Activated T-cell treated with anti-CD3 and anti-CD28 coated beads for 1 hour (primary cell): ENCODE measurements around the gene MARCHF5.
"Not testable (repeated sequence)": the region's sequence is repeated elsewhere in the genome, so short reads cannot be mapped to it uniquely, and the experiment has no call there.

Experiments used
- DNase-seq: peaks from one replicate; pipeline ENCODE4 v3.0.0-alpha.2; 2020; ENCODE audit warnings: low read depth

Gene MARCHF5

DNA sequence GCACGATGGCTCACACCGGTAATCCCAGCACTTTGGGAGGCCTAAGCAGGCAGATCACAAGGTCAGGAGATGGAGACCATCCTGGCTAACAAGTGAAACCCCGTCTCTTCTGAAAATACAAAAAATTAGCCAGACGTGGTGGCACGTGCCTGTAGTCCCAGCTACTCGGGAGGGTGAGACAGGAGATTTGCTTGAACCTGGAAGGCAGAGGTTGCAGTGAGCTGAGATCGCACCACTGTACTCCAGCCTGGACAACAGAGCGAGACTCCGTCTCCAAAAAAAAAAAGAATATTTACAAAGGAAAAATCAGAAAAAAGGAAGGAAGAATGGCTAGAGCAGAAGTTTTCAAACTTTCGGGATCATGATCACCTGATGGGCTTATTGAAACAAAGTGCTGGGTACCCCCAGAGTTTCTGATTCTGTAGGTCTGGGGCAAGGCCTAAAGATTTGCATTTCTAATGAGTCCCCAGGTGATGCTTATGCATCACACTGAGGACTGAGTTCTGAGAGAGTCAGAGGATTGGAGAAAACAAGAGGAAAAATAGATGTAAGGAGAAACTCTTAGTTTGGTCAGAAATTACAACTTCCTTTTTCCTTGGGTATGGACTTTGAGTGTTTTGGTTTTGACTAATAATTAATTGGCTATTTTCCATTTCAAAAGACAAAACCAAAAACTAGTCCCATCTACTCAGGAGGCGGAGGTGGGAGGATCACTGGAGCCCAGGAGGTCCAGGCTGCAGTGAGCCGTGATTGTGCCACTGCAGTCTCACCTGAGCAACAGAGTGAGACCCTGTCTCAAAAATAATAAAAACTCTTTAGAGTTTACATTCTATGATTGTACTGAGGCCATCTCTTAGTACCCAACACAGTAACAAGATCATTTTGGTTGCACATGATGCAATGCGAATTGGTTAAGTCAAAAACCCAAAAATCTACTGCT is 14.4 kb downstream of the MARCHF5 start:
- DNase-seq, result no peak

DNA sequence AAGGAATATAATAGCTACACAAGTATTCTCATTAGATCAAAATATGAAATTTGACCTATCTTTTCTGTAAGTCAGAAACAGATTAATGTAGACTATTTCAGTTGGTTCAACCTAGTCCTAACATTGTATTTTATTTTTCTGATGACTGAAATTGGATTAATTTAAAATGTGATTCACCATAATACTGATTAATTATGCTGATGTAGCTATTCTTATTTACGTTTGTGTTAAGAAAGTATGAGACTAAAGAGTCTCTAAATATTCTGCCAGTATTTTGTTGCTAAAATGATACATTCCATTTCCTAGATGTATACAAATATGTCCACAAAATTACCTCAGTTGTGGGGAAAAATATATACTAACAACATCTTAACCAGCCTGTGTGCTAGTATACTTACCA is 18.3 kb downstream of the MARCHF5 start:
- no peak for DNase-seq

DNA sequence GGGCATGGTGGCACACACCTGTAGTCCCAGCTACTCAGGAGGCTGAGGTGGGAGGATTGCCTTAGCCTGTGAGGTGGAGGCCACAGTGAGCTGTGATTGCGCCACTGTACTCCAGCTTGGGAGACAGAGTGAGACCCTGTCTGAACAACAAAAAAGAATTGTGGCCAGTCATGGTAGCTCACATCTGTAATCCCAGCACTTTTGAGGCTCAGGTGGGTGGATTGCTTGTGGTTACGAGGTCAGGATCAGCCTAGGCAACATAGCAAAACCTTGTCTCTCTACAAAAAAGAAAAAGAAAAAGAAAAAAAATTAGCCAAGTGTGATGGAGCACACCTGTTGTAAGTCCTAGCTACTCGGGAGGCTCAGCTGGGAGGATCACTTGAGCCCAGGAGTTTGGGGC is 22.8 kb downstream of the MARCHF5 start:
- DNase-seq, result no peak

DNA sequence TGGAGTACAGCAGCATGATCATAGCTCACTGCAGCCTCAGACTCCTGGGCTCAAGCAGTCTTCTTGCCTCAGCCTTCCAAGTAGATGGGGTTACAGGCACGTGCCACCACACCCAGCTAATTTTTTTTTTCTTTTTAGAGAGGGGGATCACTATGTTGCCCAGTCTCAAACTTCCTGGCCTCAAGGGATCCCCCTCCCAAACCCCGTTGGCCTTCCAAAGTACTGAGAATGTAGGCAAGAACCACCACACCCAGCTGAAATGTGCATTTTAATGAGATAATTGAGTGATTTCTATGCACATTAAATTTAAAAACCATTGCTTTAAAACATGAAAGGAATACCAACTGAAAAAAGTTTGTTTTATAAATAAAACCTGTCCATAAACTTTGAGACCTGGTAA is 25.6 kb downstream of the MARCHF5 start:
- no peak for DNase-seq

DNA sequence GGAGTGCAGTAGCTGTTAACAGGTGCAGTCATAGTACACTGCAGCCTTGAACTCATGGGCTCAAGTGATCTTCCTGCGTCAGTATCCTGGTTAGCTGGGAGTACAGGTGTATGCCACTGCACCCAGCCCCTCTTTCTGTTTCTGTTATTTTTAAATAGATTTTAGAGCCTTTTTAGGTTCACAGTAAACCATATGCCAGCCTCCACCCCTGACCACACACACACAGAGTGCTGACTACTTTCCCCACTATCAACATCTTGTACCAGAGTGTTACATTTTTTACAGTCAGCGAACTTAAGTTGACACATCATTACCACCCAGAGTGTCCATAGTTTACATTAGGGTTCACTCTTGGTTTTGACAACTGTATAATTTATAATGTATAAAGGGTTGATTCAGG is 32.1 kb downstream of the MARCHF5 start:
- DNase-seq, result no peak

DNA sequence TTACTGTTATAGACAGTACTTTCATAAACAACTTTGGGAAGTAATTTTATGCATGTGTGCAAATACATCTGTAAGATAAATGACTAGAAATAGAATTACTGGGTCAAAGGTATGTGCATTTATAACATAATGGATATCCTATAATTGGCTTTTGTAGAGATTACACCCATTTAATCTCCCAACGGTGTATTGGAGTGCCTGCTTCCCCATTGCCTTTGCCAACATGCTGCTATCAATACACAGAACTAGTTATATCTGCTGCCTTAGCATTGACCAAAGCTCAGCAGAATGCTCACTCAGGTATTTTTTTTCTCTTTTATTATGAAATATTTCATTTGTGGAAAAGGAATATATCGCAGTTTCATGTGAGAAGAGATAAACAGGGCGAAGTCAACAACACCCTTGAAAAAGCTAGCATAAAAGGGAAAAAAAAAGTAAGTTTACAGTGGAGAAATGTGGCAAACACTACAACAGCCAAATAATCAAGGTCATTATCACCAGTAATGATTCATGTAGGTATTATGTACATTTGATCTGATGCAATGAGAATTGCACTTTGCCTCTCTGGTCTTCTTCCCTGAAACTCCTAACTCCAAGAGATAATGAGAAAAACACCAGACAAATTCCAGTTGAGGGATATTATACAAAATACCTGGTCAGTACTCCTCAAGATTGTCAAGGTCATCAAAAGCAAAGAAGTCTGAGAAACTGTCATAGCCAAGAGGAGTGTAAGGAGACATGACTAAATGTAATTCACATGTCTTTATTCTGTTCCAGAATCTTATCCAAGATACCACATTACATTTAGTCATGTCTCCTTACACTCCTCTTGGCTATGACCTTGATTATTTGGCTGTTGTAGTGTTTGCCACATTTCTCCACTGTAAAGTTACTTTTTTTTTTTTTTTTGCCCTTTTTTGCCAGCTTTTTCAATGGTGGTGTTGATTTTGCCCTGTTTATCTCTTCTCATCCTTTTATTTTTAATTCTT is 36.8 kb downstream of the MARCHF5 start:
- no peak for DNase-seq

DNA sequence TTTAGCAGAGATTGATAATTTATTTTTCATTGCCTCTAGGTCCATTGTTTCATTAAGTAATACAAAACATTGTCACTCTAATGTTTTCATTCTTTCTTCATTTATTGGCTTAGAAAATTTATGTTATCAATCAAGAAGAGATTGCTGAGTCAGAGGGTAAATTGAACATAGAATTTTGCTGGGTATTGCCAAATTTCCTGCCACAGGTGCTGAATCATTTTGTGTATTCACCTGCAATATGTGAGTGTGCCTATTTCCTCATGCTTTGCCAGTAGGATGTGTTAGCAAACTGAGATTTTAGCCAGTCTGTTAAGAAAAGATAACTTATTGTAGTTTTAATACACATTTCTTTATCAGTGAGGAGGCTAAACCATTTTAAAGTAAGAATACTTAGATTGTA is 38.0 kb downstream of the MARCHF5 start:
- no peak for DNase-seq

DNA sequence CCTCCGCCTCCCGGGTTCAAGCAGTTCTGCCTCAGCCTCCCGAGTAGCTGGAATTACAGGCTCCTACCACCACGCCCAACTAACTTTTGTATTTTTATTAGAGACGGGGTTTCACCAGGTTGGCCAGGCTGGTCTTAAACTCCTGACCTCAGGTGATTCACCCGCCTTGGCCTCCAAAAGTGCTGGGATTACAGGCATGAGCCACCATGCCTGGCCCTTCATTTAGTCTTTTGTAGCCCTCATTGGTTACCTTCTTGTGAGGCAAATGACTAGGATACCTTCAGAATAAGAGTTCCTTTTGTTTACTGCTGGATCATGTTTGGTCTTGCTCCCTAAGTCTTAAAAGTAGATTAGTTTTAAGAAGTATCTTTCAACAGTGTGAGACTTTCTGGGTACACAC is 39.0 kb downstream of the MARCHF5 start:
- not testable (repeated sequence) for DNase-seq

DNA sequence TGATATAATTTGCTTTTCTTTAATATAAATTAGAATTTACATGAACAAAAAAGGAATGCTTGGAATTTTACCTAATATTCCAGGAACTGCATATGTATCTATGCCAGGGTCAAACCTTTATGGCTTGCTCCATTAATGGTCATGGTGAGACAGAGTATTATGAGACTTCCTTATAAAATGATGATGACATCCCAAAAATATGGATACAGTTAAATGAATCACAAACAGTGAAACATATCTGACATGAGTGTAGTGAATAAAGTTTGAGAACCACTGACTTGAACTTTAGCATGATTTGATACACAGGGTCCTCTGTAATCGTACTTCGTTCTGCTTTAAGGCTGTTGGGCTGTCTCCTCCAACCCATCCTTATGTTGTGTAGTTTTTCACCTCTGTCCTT is 51.8 kb downstream of the MARCHF5 start:
- DNase-seq, result no peak

DNA sequence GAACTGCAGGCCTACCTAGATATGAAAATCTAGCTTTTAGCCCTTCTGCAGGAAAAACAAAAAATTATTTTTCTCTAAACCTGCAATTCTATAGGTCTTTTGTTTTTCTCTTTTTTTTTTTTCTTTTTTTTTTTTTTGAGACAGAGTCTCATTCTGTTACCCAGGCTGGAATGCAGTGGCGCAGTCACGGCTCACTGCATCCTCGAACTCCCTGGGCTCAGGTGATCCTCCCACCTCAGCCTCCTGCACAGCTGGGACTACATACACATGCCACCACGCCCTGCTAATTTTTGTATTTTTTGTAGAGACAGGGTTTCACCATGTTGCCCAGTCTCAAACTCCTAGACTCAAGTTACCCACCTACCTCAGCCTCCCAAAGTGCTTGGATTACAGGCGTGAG is 54.6 kb downstream of the MARCHF5 start:
- DNase-seq, result not testable (repeated sequence)

DNA sequence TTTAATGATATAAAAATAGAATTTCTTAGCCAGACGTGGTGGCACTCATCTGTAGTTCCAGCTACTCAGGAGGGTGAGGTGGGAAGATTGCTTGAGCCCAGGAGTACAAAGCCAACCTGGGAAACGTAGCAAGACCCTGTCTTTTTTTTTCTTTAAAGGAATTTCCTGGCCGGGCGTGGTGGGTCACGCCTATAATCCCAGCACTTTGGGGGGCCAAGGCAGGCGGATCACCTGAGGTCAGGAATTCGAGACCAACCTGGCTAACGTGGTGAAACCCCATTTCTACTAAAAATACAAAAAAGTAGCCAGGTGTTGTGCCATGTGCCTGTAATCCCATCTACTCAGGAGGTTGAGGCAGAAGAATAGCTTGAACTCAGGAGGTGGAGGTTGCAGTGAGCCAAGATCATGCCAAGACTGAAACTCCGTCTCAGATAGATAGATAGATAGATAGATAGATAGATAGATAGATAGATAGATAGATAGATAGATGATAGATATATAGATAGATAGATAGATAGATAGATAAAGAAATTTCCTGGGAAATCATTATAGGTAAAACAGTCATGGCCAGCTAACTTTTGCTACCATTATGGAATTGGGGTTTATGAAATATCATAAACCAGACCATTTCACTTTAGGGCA is 56.2 kb downstream of the MARCHF5 start:
- not testable (repeated sequence) for DNase-seq

DNA sequence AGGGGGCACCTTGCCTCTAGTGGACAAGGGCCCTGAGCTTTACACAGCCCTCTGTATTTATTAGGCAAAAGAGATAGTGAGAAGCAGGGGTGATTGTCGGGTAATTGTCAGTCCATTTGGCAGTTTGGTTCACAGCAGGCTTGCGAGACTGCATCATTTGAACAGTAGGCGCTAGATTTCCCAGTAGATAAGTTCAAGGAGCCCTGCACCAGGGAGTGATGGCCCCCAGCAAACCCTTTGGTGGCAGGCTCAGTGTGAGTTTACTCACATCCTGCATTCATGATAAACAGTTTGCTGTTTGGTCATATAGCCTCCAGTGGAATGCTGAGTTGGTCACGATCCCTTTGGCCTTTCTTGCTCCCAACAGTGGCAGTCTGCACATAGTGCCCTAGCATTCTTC is 59.4 kb downstream of the MARCHF5 start:
- no peak for DNase-seq

DNA sequence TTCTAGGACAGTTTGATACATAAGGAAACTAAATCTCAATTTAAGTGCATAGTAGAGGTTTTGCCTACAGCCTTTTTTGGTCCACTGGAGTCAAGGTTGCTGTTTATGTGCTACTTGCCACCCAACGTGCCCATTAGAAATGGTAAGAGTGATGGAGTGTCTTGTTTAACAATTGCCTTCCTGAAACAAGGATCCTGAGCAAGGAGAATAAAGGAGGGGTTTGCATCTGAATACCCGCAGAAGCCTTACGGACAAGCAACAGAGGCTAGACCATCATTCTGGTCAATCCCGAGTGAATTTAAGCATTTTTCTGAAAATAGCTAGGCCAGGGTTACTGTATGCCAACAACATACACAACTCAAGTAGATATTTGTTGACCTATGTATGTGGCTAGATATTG is 63.6 kb downstream of the MARCHF5 start:
- DNase-seq, result no peak

DNA sequence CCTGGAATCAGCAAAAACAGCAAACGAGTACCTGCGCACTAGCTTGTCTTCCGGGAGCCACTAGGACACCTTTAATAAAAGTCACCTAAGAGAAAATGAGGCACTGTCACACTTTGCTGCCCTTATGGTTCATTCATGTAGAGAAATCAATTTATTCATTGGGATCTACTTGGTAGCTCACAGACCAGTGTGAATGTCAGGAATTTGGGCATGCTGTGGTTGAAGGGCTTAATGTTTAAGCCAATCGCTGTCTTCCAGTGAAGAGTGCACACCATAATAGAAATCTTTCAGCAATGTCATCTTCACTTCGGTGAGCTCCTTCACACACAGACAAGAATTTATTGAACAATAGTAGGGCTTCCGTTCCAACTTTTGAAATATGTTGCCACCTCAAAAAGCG is 65.1 kb downstream of the MARCHF5 start:
- DNase-seq, result no peak

DNA sequence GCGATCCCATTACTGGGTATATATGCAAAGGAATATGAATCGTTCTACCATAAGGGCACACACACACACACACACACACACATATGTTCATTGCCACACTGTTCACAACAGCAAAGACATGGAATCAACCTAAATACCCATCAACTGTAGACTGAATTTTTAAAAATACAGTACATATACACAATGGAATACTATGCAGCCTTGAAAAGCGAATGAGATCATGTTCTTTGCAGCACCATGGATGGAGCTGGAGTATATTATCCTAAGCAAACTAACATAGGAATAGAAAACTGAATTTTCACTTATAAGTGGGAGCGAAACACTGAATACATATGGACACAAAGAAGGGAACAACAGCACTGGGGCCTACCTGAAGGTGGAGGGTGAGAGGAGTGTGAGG is 72.5 kb downstream of the MARCHF5 start:
- DNase-seq, result no peak

DNA sequence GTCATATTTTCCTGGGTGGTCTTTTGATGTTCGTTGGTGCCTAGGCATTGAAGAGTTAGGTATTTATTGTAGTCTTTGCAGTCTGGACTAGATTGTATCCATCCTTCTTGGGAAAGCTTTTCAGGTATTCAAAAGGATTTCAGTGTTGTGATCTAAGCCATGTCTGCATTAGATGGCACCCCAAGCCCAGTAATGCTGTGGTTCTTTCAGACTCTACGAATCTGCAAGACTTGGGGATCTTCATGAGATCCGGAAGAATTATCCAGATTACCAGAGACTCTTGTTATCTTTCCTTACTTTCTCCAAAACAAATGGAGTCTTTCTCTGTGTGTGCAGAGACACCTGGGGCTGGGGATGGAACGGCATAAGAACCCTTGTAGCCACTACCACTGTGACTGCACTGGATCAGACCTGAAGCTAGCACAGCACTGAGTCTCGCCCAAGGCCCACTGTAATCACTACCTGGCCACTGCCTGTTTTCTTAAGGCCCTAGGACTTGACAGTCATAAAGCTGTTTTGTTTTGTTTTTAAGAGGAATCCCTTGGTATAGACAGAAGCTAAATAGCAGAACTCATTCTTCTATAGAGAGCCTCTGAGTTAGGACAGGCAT is 75.5 kb downstream of the MARCHF5 start:
- no peak for DNase-seq

DNA sequence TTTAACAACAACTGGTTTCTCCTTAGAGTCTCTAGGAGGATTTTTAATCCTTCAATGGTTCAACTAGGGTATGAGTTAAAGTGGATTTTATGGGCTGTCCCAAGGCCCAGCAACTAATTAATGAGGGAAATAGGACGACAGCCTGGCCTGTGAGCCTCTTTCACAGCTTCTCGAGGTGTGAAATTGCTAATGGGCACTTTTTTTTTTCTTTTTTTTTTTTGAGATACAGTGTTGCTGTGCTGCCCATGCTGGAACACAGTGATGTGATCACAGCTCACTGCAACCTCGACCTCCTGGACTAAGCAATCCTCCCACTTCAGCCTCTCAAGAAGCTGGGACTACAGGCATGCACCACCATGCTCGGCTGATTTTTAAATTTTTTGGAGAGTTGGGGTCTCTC is 87.0 kb downstream of the MARCHF5 start:
- DNase-seq, result no peak

DNA sequence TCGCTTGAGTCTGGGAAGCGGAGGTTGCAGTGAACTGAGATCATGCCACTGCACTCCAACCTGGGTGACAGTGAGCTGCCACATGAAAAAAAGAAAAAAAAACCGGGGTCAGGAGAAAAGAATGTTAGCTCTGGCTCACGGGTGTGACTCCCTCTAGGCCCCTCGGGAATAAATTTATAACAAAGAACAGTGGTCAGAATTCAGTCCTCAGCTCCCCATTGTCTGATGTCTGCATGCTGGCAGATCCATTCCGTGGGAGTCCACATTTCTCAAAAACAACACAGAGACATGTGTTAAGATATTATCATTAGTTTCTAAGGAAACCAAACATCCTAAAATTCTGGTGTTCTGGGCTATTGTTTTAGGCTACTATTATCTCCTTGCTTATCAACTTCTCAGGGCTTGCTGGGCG is 90.6 kb downstream of the MARCHF5 start:
- no peak for DNase-seq

DNA sequence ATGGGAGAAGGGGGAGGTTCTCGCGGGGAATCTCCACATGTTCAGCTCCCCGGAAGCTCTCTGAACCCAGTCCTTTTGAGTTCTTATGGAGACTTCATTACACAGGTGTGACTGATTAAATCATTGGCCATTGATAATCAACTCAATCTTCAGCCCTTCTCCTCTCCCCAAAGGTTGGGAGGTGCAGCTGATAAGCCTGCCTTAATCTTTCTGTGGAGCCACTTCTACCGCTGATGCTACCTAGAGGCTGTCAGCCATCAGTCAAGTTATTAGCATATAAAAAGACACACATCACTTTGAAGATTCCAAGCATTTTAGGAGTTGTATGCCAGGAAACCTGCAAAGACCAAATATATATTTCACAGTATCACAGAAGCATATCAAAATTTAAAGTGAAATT is 91.7 kb downstream of the MARCHF5 start:
- no peak for DNase-seq

DNA sequence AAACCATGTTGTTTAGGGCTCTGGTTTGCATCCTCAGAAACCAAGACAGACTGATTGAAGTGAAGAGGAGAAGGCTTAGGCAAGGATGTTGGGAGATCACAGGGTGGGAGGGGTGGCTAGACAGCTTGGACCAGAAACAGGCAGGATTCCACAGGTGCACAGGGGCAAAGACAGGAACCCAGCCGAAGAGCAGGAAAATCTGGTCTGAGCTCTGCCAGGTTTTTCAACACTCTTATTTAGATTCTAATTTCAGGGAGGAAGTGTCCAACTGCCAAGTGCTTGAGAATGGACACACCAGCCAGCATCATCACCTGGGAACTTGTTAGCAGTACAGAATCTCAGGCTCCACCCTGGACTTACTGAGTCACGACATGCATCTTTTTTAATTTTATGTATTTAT is 93.8 kb downstream of the MARCHF5 start:
- DNase-seq, result no peak

DNA sequence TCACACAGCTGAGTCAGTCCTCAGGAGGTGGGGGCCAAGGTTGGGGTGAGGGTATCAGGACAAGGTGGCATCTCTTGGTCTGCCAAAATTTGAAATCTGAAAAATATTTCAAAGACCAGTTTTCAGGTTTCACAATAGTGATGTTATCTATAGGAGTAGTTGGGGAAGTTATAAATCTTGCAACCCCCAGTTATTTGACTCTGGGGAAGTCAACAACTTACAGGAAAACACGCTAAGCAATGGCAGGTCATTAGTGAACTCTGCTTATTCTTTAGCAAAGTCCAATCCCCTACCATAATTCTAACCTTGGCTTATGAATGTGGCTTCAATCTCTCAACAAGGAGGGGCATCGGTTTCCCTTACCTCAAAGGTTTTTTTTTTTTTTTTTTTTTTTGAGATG is 94.9 kb downstream of the MARCHF5 start:
- no peak for DNase-seq
